ENCODE results near the gene LEMD2. TPM values are rescaled to one million over a fixed set of nuclear protein-coding genes. Genes with fewer than 3 reads are reported as not detected.

LEMD2 gene
- total and polyA plus RNA-seq, 2 donors (not counting 1 experiment from before 2014, with no cell fraction given) = 25.7 to 61.9 TPM

- Histone ChIP-seq H3K27me3 (ENCODE audit: control insufficient read depth, insufficient read depth, low read length) (peaks cover 25% of the 10 kb centered on the region), H3K4me2 (ENCODE audit: extremely low read depth, insufficient read depth, low read length) (no peak overlapping the region), H3K9ac (ENCODE audit: insufficient read depth, low read length) (no peak overlapping the region), H3K4me1 (ENCODE audit: control insufficient read depth, extremely low read depth, insufficient read depth, low read length) (no peaks in the 10 kb centered on the region), H3K79me2 (ENCODE audit: control insufficient read depth, insufficient read depth, low read length) (no peaks in the 10 kb centered on the region), H2AFZ (ENCODE audit: low read length) (no peak overlapping the region), H3K4me3 (replicated peaks in 1 of 4; ENCODE audit: control extremely low read depth in 1 of 4, insufficient read depth in 1 of 4, low read depth in 3 of 4, low read length in 4 of 4) (no peak overlapping the region), H4K20me1 (ENCODE audit: control insufficient read depth, extremely low read depth, insufficient read depth, low read length) (no peaks in the 10 kb centered on the region), H3K27ac (ENCODE audit: insufficient read depth, low read length) (no peak overlapping the region), H3K36me3 (ENCODE audit: control insufficient read depth, insufficient read depth, low read length) (no peaks in the 10 kb centered on the region), H3K9me3 (ENCODE audit: control insufficient read depth, insufficient read depth, low read depth, low read length) (no peaks in the 10 kb centered on the region)
- no peak for TF ChIP-seq CTCF (conservative IDR thresholded peaks at IDR 0.05 in 1 of 2, IDR thresholded peaks at IDR 0.05 in 1 of 2; ENCODE audit: low read depth in 1 of 2, low read length in 2 of 2)
- TF ChIP-seq EZH2 (IDR thresholded peaks at IDR 0.05; ENCODE audit: low read length, missing control alignments) = no peak
- DNase-seq (ENCODE audit: low read depth in 2 of 2) = no peak
Observed at GRCh38 chr6:33723371-33724085, 65.4 kb downstream of the LEMD2 start.

- H3K4me1 ChIP-seq (ENCODE audit: control insufficient read depth, extremely low read depth, insufficient read depth, low read length) = peaks cover 2% of the 10 kb centered on the region
- no peak for DNase-seq (ENCODE audit: low read depth in 2 of 2)
- peaks cover 25% of the 10 kb centered on the region for H3K27me3 ChIP-seq (ENCODE audit: control insufficient read depth, insufficient read depth, low read length)
- no peak for TF ChIP-seq EZH2 (IDR thresholded peaks at IDR 0.05; ENCODE audit: low read length, missing control alignments)
- TF ChIP-seq CTCF (conservative IDR thresholded peaks at IDR 0.05 in 1 of 2, IDR thresholded peaks at IDR 0.05 in 1 of 2; ENCODE audit: low read depth in 1 of 2, low read length in 2 of 2) = no peak
- H3K36me3 ChIP-seq (ENCODE audit: control insufficient read depth, insufficient read depth, low read length) = no peaks in the 10 kb centered on the region
- H3K9ac ChIP-seq (ENCODE audit: insufficient read depth, low read length) = no peak overlapping the region
- H3K4me2 ChIP-seq (ENCODE audit: extremely low read depth, insufficient read depth, low read length) = no peak overlapping the region
- H3K4me3 ChIP-seq (replicated peaks in 1 of 4; ENCODE audit: control extremely low read depth in 1 of 4, insufficient read depth in 1 of 4, low read depth in 3 of 4, low read length in 4 of 4) = no peak overlapping the region
- no peaks in the 10 kb centered on the region for H3K79me2 ChIP-seq (ENCODE audit: control insufficient read depth, insufficient read depth, low read length)
- H3K27ac ChIP-seq (ENCODE audit: insufficient read depth, low read length) = no peak overlapping the region
- no peaks in the 10 kb centered on the region for H3K9me3 ChIP-seq (ENCODE audit: control insufficient read depth, insufficient read depth, low read depth, low read length)
- no peak overlapping the region for H2AFZ ChIP-seq (ENCODE audit: low read length)
- H4K20me1 ChIP-seq (ENCODE audit: control insufficient read depth, extremely low read depth, insufficient read depth, low read length) = no peaks in the 10 kb centered on the region
Observed at GRCh38 chr6:33722103-33722623, 66.8 kb downstream of the LEMD2 start.

GRCh38 chr6:33721508-33721907 is 67.4 kb downstream of the LEMD2 start:
- H3K36me3 ChIP-seq (ENCODE audit: control insufficient read depth, insufficient read depth, low read length) = no peaks in the 10 kb centered on the region
- H3K4me1 ChIP-seq (ENCODE audit: control insufficient read depth, extremely low read depth, insufficient read depth, low read length) = peaks cover 2% of the 10 kb centered on the region
- no peak overlapping the region for H3K4me3 ChIP-seq (replicated peaks in 1 of 4; ENCODE audit: control extremely low read depth in 1 of 4, insufficient read depth in 1 of 4, low read depth in 3 of 4, low read length in 4 of 4)
- TF ChIP-seq CTCF (conservative IDR thresholded peaks at IDR 0.05 in 1 of 2, IDR thresholded peaks at IDR 0.05 in 1 of 2; ENCODE audit: low read depth in 1 of 2, low read length in 2 of 2) (no peak), EZH2 (IDR thresholded peaks at IDR 0.05; ENCODE audit: low read length, missing control alignments) (no peak)
- no peaks in the 10 kb centered on the region for H3K79me2 ChIP-seq (ENCODE audit: control insufficient read depth, insufficient read depth, low read length)
- H2AFZ ChIP-seq (ENCODE audit: low read length) = no peak overlapping the region
- H3K4me2 ChIP-seq (ENCODE audit: extremely low read depth, insufficient read depth, low read length) = no peak overlapping the region
- DNase-seq (ENCODE audit: low read depth in 2 of 2) = no peak
- H3K9me3 ChIP-seq (ENCODE audit: control insufficient read depth, insufficient read depth, low read depth, low read length) = no peaks in the 10 kb centered on the region
- no peak overlapping the region for H3K27ac ChIP-seq (ENCODE audit: insufficient read depth, low read length)
- no peak overlapping the region for H3K9ac ChIP-seq (ENCODE audit: insufficient read depth, low read length)
- no peaks in the 10 kb centered on the region for H4K20me1 ChIP-seq (ENCODE audit: control insufficient read depth, extremely low read depth, insufficient read depth, low read length)
- H3K27me3 ChIP-seq (ENCODE audit: control insufficient read depth, insufficient read depth, low read length) = peaks cover 25% of the 10 kb centered on the region

Other genes with a start within 250 kb of the LEMD2 start
- gene BAK1, start 208.9 kb downstream of the LEMD2 start, total RNA-seq = 10.3 and 13.0 TPM in 2 replicates
- 12.9 and 14.1 TPM in 2 replicates for gene BAK1, start 208.9 kb downstream of the LEMD2 start, polyA plus RNA-seq
- 19.3 and 43.4 TPM in 2 replicates for gene ITPR3, start 167.8 kb downstream of the LEMD2 start, total RNA-seq
- 9.6 and 36.8 TPM in 2 replicates for gene ITPR3, start 167.8 kb downstream of the LEMD2 start, polyA plus RNA-seq
- 22.9 and 36.5 TPM in 2 replicates for gene UQCC2, start 77.4 kb downstream of the LEMD2 start, total RNA-seq
- gene UQCC2, start 77.4 kb downstream of the LEMD2 start, polyA plus RNA-seq = 33.8 and 48.3 TPM in 2 replicates
- gene IP6K3, start 42.2 kb downstream of the LEMD2 start, total RNA-seq = 1.8 and 5.4 TPM in 2 replicates
- 0.46 and 0.84 TPM in 2 replicates for gene IP6K3, start 42.2 kb downstream of the LEMD2 start, polyA plus RNA-seq
- not detected in 2 replicates for gene MLN, start 14.9 kb upstream of the LEMD2 start, total RNA-seq
- gene MLN, start 14.9 kb upstream of the LEMD2 start, polyA plus RNA-seq = not detected in 2 replicates